H1 (cell line): Measurements from ENCODE around the gene UBASH3A. TPM values are rescaled to one million over a fixed set of nuclear protein-coding genes. Genes with fewer than 3 reads are reported as not detected.

Experiments used
- CTCF ChIA-PET: fragments of 300-600 bp; sonication (Branson Sonifier 250); formaldehyde crosslinking; loops from one replicate; lab custom pipeline; 2021; ENCODE audit not compliant: partially characterized antibody; lab: Charles Lee
- POLR2A ChIA-PET: fragments of 300-600 bp; sonication (Branson Sonifier 250); formaldehyde crosslinking; loops from one replicate; lab custom pipeline; 2021; ENCODE audit warnings: inconsistent platforms; ENCODE audit not compliant: partially characterized antibody; lab: Charles Lee
- DNase-seq, 2 experiments: peaks; one replicate each; pipeline versions ENCODE4 v3.0.0 to v3.0.0-alpha.2; 2010 to 2022; ENCODE audit warnings: low spot score in 2 of 2, low read depth in 1 of 2, mixed read lengths in 1 of 2
- FAIRE-seq: peaks from 2 replicates; lab custom pipeline; 2011; peaks lifted over from hg19 to GRCh38; lab: Jason Lieb, UNC
- H2AFZ ChIP-seq: 2 replicates; pipeline ENCODE4 v1.8.1; 2012; ENCODE audit warnings: low read length, inconsistent platforms
- H2AK5ac ChIP-seq: 2 replicates; pipeline ENCODE4 v1.6.1; 2013; ENCODE audit warnings: low read depth, low read length
- H2BK120ac ChIP-seq: replicated peaks from 2 replicates; pipeline ENCODE3; 2013; ENCODE audit warnings: low read depth, low read length, inconsistent platforms
- H2BK12ac ChIP-seq: 2 replicates; pipeline ENCODE4 v1.6.1; 2013; ENCODE audit warnings: low read depth, low read length
- H2BK15ac ChIP-seq: 2 replicates; pipeline ENCODE4 v1.6.1; 2013; ENCODE audit warnings: low read length
- H2BK20ac ChIP-seq: 2 replicates; pipeline ENCODE4 v1.6.1; 2013; ENCODE audit warnings: low read length
- H2BK5ac ChIP-seq: 2 replicates; pipeline ENCODE4 v1.6.1; 2013; ENCODE audit warnings: low read depth, low read length
- H3K14ac ChIP-seq: 2 replicates; pipeline ENCODE4 v1.6.1; 2013; ENCODE audit warnings: inconsistent platforms; ENCODE audit not compliant: insufficient read length
- H3K18ac ChIP-seq: 2 replicates; pipeline ENCODE4 v1.6.1; 2013; ENCODE audit warnings: low read length; ENCODE audit errors: extremely low read depth
- H3K23ac ChIP-seq: 2 replicates; pipeline ENCODE4 v1.6.1; 2013; ENCODE audit warnings: inconsistent platforms; ENCODE audit not compliant: insufficient read length
- H3K23me2 ChIP-seq: 2 replicates; pipeline ENCODE4 v1.6.1; 2013; ENCODE audit warnings: low read depth, low read length
- H3K27ac ChIP-seq: 2 replicates; pipeline ENCODE4 v1.6.1; 2011; ENCODE audit warnings: low read depth, low read length, inconsistent platforms
- H3K27me3 ChIP-seq, 4 experiments: replicated peaks in 1 of 4; 1 replicate in 1 of 4; 2 replicates in 3 of 4; pipeline versions ENCODE4 v1.6.1 to v1.8.1; 2011 to 2013; ENCODE audit warnings: low read length in 3 of 4, mild to moderate bottlenecking in 3 of 4, inconsistent platforms in 2 of 4, mixed read lengths in 2 of 4, moderate library complexity in 1 of 4; ENCODE audit not compliant: control insufficient read depth in 3 of 4, insufficient read depth in 3 of 4; ENCODE audit errors: extremely low read depth in 1 of 4
- H3K36me3 ChIP-seq, 4 experiments: 2 replicates each; pipeline versions ENCODE4 v1.6.1 to v1.8.1; 2011 to 2013; ENCODE audit warnings: mild to moderate bottlenecking in 4 of 4, low read length in 3 of 4, moderate library complexity in 2 of 4, control low read depth in 1 of 4, inconsistent platforms in 1 of 4; ENCODE audit not compliant: insufficient read depth in 4 of 4, control insufficient read depth in 2 of 4
- H3K4ac ChIP-seq: replicated peaks from 2 replicates; pipeline ENCODE3; 2013; ENCODE audit warnings: low read length, low read depth, mixed read lengths, inconsistent platforms; ENCODE audit not compliant: insufficient read length
- H3K4me1 ChIP-seq, 4 experiments: replicated peaks in 1 of 4; 1 replicate in 1 of 4; 2 replicates in 3 of 4; pipeline versions ENCODE4 v1.6.1 to v1.8.1; 2011 to 2013; ENCODE audit warnings: low read length in 3 of 4, inconsistent platforms in 2 of 4, mixed read lengths in 1 of 4; ENCODE audit not compliant: insufficient read depth in 4 of 4, control insufficient read depth in 3 of 4
- H3K4me2 ChIP-seq, 2 experiments: 2 replicates each; pipeline versions ENCODE4 v1.6.1 to v1.8.1; 2011 to 2013; ENCODE audit warnings: low read depth in 2 of 2, low read length in 2 of 2, control low read depth in 1 of 2, inconsistent platforms in 1 of 2, mild to moderate bottlenecking in 1 of 2; ENCODE audit not compliant: insufficient read depth in 1 of 2
- H3K4me3 ChIP-seq, 4 experiments: fragments of 200-600, 300-600 bp in 1 of 4; sonication (generic), shearing (Covaris generic), sonication (Bioruptor Twin) in 1 of 4; 2 replicates each; pipeline versions ENCODE4 v1.5.1 to v1.8.1; 2011 to 2016; ENCODE audit warnings: low read length in 4 of 4, low read depth in 3 of 4, control low read depth in 2 of 4, inconsistent platforms in 2 of 4, mild to moderate bottlenecking in 2 of 4, mixed read lengths in 1 of 4, moderate library complexity in 1 of 4; ENCODE audit not compliant: insufficient read depth in 2 of 4; ENCODE audit errors: extremely low read depth in 1 of 4
- H3K56ac ChIP-seq: replicated peaks from 2 replicates; pipeline ENCODE3; 2013; ENCODE audit warnings: low read depth, mild to moderate bottlenecking, mixed read lengths, low read length, inconsistent platforms; ENCODE audit not compliant: insufficient read length
- H3K79me1 ChIP-seq: 2 replicates; pipeline ENCODE4 v1.6.1; 2013; ENCODE audit warnings: low read depth, low read length, control low read depth
- H3K79me2 ChIP-seq, 2 experiments: 2 replicates each; pipeline versions ENCODE4 v1.6.1 to v1.8.1; 2012 to 2013; ENCODE audit warnings: low read length in 2 of 2, mild to moderate bottlenecking in 2 of 2, inconsistent platforms in 1 of 2; ENCODE audit not compliant: insufficient read depth in 2 of 2, control insufficient read depth in 1 of 2
- H3K9ac ChIP-seq, 4 experiments: replicated peaks in 1 of 4; 1 replicate in 1 of 4; 2 replicates in 3 of 4; pipeline versions ENCODE4 v1.6.1 to v1.8.1; 2011 to 2013; ENCODE audit warnings: low read depth in 3 of 4, low read length in 3 of 4, control low read depth in 2 of 4, mild to moderate bottlenecking in 2 of 4, moderate library complexity in 2 of 4, inconsistent platforms in 1 of 4; ENCODE audit errors: extremely low read depth in 1 of 4
- H3K9me3 ChIP-seq, 2 experiments: 2 replicates each; pipeline versions ENCODE4 v1.6.1 to v1.8.1; 2012 to 2013; ENCODE audit warnings: mild to moderate bottlenecking in 2 of 2, moderate library complexity in 2 of 2, control low read depth in 1 of 2, inconsistent platforms in 1 of 2, low read depth in 1 of 2, low read length in 1 of 2, mixed read lengths in 1 of 2; ENCODE audit not compliant: insufficient read depth in 2 of 2
- H4K20me1 ChIP-seq, 2 experiments: replicated peaks in 1 of 2; 2 replicates each; pipeline versions ENCODE3 to v1.8.1; 2011 to 2013; ENCODE audit warnings: inconsistent platforms in 2 of 2, low read length in 2 of 2, mild to moderate bottlenecking in 1 of 2; ENCODE audit not compliant: insufficient read depth in 2 of 2, control insufficient read depth in 1 of 2
- H4K5ac ChIP-seq: 2 replicates; pipeline ENCODE4 v1.6.1; 2013; ENCODE audit warnings: low read length, low read depth, mixed read lengths, inconsistent platforms; ENCODE audit not compliant: insufficient read length
- H4K8ac ChIP-seq: 2 replicates; pipeline ENCODE4 v1.8.0; 2013; ENCODE audit warnings: mild to moderate bottlenecking, moderate library complexity, low read length, inconsistent platforms; ENCODE audit not compliant: insufficient read depth; ENCODE audit errors: extremely low read depth
- H4K91ac ChIP-seq: replicated peaks from 2 replicates; pipeline ENCODE3; 2013; ENCODE audit warnings: low read length, mixed read lengths, inconsistent platforms; ENCODE audit not compliant: insufficient read length
- GABPA ChIP-seq: IDR thresholded peaks from 2 replicates; pipeline ENCODE4 v1.6.1; 2011; ENCODE audit warnings: mild to moderate bottlenecking, low read length, moderate library complexity, borderline replicate concordance; ENCODE audit not compliant: insufficient read depth
- TBP ChIP-seq: IDR thresholded peaks from 2 replicates; pipeline ENCODE4 v1.6.1; 2011; ENCODE audit warnings: low read depth, low read length, improper control_type of control experiment
- ZNF274 ChIP-seq: IDR thresholded peaks from 2 replicates; pipeline ENCODE4 v1.7.0; 2012; ENCODE audit warnings: low read length, borderline replicate concordance; ENCODE audit errors: extremely low read depth
- WGBS, 2 experiments: shearing (Covaris generic) in 1 of 2; methylation state at CpG; one replicate each; pipeline versions ENCODE4 v1.1.6 to v1.1.7; 2013 to 2015; ENCODE audit warnings: low lambda C conversion rate in 2 of 2, mixed read lengths in 2 of 2, inconsistent platforms in 1 of 2, low coverage in 1 of 2, missing lambda C conversion rate in 1 of 2; ENCODE audit not compliant: insufficient replicate concordance in 2 of 2, insufficient coverage in 1 of 2, insufficient read length in 1 of 2; ENCODE audit errors: extremely low coverage in 1 of 2, missing lambda C conversion rate in 1 of 2; 5-methylcytosine and 5-hydroxymethylcytosine counted together
- polyA plus RNA-seq, 7 experiments: library from polyadenylated mRNA; depleted of rRNA in 3 of 7; stranded (reverse) in 5 of 7; unstranded in 2 of 7; fragments of >200 nt in 5 of 7; fragments of 200-250 nt in 2 of 7; gene quantifications; 1 replicate in 5 of 7; 2 replicates in 1 of 7; 4 replicates in 1 of 7; pipeline versions ENCODE4 v1.2.1 to v1.2.3, GENCODE V29; 2011 to 2013; ENCODE audit warnings: missing spikeins in 2 of 7, mixed read lengths in 2 of 7
- total RNA-seq: library from RNA; stranded (reverse); fragmentation: NEBNext Ultra II Directional; extraction: Animal tissue kit (Norgen Biotek cat#: 25700); gene quantifications from 2 replicates; pipeline ENCODE4 v1.2.1, GENCODE V29; 2021

The UBASH3A gene
- total and polyA plus RNA-seq, 2 of the 8 experiments (the other 6 are each of a cell fraction or from before 2014, with no cell fraction given) = not detected

DNA sequence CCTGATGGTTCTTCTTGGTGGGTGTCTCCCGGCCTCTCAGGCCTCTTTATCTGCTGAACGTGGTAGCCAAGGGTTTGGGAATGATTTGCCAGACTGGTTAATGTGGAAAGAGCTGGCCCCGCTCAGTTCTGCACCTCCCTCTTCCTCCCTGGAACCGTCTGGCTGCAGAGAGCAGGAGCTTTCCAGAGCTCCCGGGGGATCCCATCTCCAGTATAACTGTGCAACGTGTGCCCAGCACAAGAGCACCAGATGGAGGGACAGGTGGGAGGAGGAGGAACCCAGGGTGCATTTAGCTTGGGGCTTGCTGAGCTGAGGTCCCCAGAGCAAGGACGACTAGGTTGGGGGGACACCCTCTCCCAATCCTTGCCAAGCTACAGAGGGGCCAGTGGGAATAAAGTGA is 42.4 kb upstream of the UBASH3A start:
- no peaks in the 10 kb centered on the region for H3K27me3 ChIP-seq
- no peak overlapping the region for H3K14ac ChIP-seq
- no peak overlapping the region for H3K4me2 ChIP-seq
- no peaks in the 10 kb centered on the region for H3K36me3 ChIP-seq
- H3K4me3 ChIP-seq = no peak overlapping the region
- H2AFZ ChIP-seq = no peak overlapping the region
- no peak overlapping the region for H2AK5ac ChIP-seq
- H2BK15ac ChIP-seq = no peak overlapping the region
- H3K9me3 ChIP-seq = peaks cover 8 to 9% of the 10 kb centered on the region in 2 experiments
- H3K9ac ChIP-seq = no peak overlapping the region
- DNase-seq = no peak
- no peaks in the 10 kb centered on the region; a peak in 2 of 7 replicates for H3K4me1 ChIP-seq
- no peaks in the 10 kb centered on the region; the same call in 1 of the 2 replicates for H3K79me1 ChIP-seq
- no peak overlapping the region for H2BK12ac ChIP-seq
- H3K27ac ChIP-seq = no peak overlapping the region
- H3K79me2 ChIP-seq = no peaks in the 10 kb centered on the region
- no peak overlapping the region for H3K23ac ChIP-seq
- H3K56ac ChIP-seq = no peak overlapping the region
- H3K18ac ChIP-seq = no peak overlapping the region
- no peak overlapping the region for H2BK120ac ChIP-seq
- H2BK5ac ChIP-seq = no peak overlapping the region
- H4K5ac ChIP-seq = no peak overlapping the region
- H2BK20ac ChIP-seq = no peak overlapping the region
- 66% methylated on average over 7 of the region's 7 CpGs; no CpG with 5 or more reads in 1 of the 2 experiments for WGBS, 2 experiments
- CTCF ChIA-PET = interaction anchor here (1.0 to 5.0 kb wide), 15 partner anchors 8 to 106 kb away, joined by 3 to 28 read pairs (median 6); no protein-coding TSS in a partner anchor
- POLR2A ChIA-PET = interaction anchor here (0.6 to 1.1 kb wide), 3 partner anchors 13 to 831 kb away, joined by 3 read pairs; no protein-coding TSS in a partner anchor
- H4K91ac ChIP-seq = no peak overlapping the region
- no peaks in the 10 kb centered on the region for H3K23me2 ChIP-seq
- H3K4ac ChIP-seq = no peak overlapping the region
- H4K8ac ChIP-seq = no peak overlapping the region
- no peak for FAIRE-seq
- no peaks in the 10 kb centered on the region for H4K20me1 ChIP-seq
- TF ChIP-seq TBP (no peak), GABPA (no peak), ZNF274 (no peak)
